Measurements from ENCODE around the gene PPP1R12B. TPM values are rescaled to one million over a fixed set of nuclear protein-coding genes. Genes with fewer than 3 reads are reported as not detected.

Gene PPP1R12B
- total and polyA plus RNA-seq, 4 donors = 4.0 to 31.6 (median 9.7) TPM

DNA sequence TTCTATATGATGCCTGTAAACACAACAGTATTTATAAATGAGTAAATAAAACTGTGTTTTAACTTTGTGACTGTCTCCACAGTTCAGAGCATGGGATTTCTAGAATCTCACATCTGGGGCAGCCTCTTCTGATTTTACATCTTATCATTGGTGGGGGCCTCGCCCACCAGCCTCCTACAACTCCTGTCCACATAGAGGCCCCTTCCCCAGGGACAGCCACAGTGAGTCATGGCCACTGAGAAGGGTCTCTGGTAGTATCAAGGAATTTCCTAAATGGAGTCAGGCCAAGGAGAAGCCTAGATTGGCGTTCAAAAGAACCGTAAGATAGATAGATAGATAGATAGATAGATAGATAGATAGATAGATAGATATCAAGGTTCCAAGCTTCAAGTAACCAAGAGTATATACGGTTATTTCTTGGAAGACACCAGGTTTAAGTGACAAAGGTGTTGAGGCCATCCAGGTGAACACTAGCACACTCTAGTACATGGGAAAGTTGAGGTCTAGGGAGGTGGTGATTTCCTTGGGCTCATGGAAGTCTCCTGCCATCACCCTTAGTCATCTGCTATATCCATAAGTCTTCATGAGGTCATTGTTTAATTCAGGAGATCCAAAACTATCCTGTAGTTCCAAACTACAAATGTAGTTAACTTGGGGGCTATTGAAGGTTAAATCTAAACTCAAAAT is 240.1 kb downstream of the PPP1R12B start:
- H3K4me3 ChIP-seq (ENCODE audit: low read depth in 1 of 3, low read length in 3 of 3) = no peak overlapping the region
- H3K9me3 ChIP-seq (ENCODE audit: control insufficient read depth in 4 of 4, low read length in 3 of 4) = no peaks in the 10 kb centered on the region
- no peaks in the 10 kb centered on the region for H3K27me3 ChIP-seq (ENCODE audit: control insufficient read depth in 4 of 4, insufficient read depth in 4 of 4, low read length in 3 of 4)
- H3K9ac ChIP-seq (ENCODE audit: low read depth in 1 of 2, low read length in 2 of 2) = no peak overlapping the region
- peaks cover 0 to 9% (median under 1%) of the 10 kb centered on the region in 4 donors for H3K36me3 ChIP-seq (ENCODE audit: control insufficient read depth in 4 of 4, insufficient read depth in 3 of 4, low read depth in 1 of 4, low read length in 3 of 4)
- 86% methylated on average over 4 of the region's 4 CpGs for WGBS
- DNase-seq (ENCODE audit: low spot score) = no peak
- peak overlapping the region in 1 of 2 donors; percentile 40 for H3K27ac ChIP-seq (ENCODE audit: low read depth in 1 of 2, low read length in 2 of 2)
- TF ChIP-seq HNF4A (conservative IDR thresholded peaks at IDR 0.05) (no peak), NR2F2 (IDR thresholded peaks at IDR 0.05) (no peak), YY1 (IDR thresholded peaks at IDR 0.05) (no peak), RAD21 (IDR thresholded peaks at IDR 0.05) (no peak), FOXA2 (IDR thresholded peaks at IDR 0.05) (no peak), HNF4G (IDR thresholded peaks at IDR 0.05) (no peak), TAF1 (conservative IDR thresholded peaks at IDR 0.05) (no peak), RXRA (IDR thresholded peaks at IDR 0.05) (no peak), GABPA (IDR thresholded peaks at IDR 0.05 in 1 of 2, conservative IDR thresholded peaks at IDR 0.05 in 1 of 2) (no peak), SP1 (IDR thresholded peaks at IDR 0.05) (no peak)
- TF ChIP-seq, protein P1, sequence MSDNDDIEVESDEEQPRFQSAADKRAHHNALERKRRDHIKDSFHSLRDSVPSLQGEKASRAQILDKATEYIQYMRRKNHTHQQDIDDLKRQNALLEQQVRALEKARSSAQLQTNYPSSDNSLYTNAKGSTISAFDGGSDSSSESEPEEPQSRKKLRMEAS (IDR thresholded peaks at IDR 0.05) = no peak
- TF ChIP-seq, protein P2, sequence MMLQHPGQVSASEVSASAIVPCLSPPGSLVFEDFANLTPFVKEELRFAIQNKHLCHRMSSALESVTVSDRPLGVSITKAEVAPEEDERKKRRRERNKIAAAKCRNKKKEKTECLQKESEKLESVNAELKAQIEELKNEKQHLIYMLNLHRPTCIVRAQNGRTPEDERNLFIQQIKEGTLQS (IDR thresholded peaks at IDR 0.05) = no peak
- H3K4me1 ChIP-seq (ENCODE audit: control insufficient read depth in 4 of 4, insufficient read depth in 4 of 4, low read length in 3 of 4) = peaks cover 0 to 2% (median 0%) of the 10 kb centered on the region in 4 donors

DNA sequence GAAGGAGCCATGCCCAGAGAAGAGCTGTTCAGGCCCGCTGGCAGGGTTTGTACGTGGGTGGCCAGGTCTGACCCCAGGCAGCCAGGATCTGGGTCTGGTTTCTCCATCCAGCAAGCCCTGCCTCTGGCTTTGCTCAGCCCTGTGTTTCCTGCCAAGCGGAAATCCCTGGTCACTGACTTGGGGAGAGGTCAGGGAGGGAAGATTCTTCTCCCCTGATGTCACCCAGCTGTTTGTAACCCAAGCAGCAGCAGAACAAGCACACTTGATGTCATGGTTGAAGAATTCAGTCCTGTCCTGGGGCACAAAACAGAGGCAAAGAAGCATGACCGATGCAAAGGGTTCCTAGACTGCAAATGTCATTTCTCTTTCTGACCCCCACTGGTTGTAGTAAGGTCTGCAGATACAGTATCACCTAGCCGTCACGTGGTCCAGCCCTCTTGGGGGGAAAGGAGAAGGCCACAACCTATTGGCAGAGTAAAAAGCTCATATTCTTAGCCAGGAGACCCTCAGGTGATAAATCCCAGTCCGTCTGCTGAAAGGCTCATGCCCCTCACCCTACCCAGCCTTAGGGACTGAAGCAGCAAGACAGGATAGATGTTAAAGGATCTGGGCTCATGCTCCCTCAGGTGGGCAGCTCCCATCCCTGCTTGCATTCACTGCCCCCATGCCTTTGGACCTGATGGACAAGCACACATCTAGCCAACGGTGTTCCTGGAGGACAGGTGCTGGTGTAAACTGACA is 240.9 kb downstream of the PPP1R12B start:
- H3K4me1 ChIP-seq (ENCODE audit: control insufficient read depth in 4 of 4, insufficient read depth in 4 of 4, low read length in 3 of 4) = peaks cover 0 to 2% (median 0%) of the 10 kb centered on the region in 4 donors
- no peaks in the 10 kb centered on the region for H3K27me3 ChIP-seq (ENCODE audit: control insufficient read depth in 4 of 4, insufficient read depth in 4 of 4, low read length in 3 of 4)
- H3K9ac ChIP-seq (ENCODE audit: low read depth in 1 of 2, low read length in 2 of 2) = no peak overlapping the region

More for the DNA sequence above, 240.9 kb downstream of the PPP1R12B start:
- Histone ChIP-seq H3K36me3 (ENCODE audit: control insufficient read depth in 4 of 4, insufficient read depth in 3 of 4, low read depth in 1 of 4, low read length in 3 of 4) (peaks cover 0 to 7% (median 0%) of the 10 kb centered on the region in 4 donors), H3K4me3 (ENCODE audit: low read depth in 1 of 3, low read length in 3 of 3) (no peak overlapping the region), H3K27ac (ENCODE audit: low read depth in 1 of 2, low read length in 2 of 2) (peak overlapping the region; percentile 40 to 45), H3K9me3 (ENCODE audit: control insufficient read depth in 4 of 4, low read length in 3 of 4) (no peaks in the 10 kb centered on the region)
- DNase-seq (ENCODE audit: low spot score) = no peak
- TF ChIP-seq RXRA (IDR thresholded peaks at IDR 0.05) = peak; percentile 71 to 78
- TF ChIP-seq RAD21 (IDR thresholded peaks at IDR 0.05) = peak in 1 of 2 donors; percentile 48
- TF ChIP-seq, protein P2 (IDR thresholded peaks at IDR 0.05) = peak; percentile 61
- TF ChIP-seq, protein P1 (IDR thresholded peaks at IDR 0.05) = no peak
- TF ChIP-seq EGR1 (IDR thresholded peaks at IDR 0.05; ENCODE audit: low read depth in 2 of 2) = peak in 1 of 2 donors; percentile 56
- TF ChIP-seq YY1 (IDR thresholded peaks at IDR 0.05) = no peak
- peak; percentile 99 for TF ChIP-seq NR2F2 (IDR thresholded peaks at IDR 0.05)
- TF ChIP-seq, protein P3, sequence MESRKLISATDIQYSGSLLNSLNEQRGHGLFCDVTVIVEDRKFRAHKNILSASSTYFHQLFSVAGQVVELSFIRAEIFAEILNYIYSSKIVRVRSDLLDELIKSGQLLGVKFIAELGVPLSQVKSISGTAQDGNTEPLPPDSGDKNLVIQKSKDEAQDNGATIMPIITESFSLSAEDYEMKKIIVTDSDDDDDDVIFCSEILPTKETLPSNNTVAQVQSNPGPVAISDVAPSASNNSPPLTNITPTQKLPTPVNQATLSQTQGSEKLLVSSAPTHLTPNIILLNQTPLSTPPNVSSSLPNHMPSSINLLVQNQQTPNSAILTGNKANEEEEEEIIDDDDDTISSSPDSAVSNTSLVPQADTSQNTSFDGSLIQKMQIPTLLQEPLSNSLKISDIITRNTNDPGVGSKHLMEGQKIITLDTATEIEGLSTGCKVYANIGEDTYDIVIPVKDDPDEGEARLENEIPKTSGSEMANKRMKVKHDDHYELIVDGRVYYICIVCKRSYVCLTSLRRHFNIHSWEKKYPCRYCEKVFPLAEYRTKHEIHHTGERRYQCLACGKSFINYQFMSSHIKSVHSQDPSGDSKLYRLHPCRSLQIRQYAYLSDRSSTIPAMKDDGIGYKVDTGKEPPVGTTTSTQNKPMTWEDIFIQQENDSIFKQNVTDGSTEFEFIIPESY (IDR thresholded peaks at IDR 0.05) = no peak
- TF ChIP-seq FOXA2 (IDR thresholded peaks at IDR 0.05) = no peak
- TF ChIP-seq, protein P4, sequence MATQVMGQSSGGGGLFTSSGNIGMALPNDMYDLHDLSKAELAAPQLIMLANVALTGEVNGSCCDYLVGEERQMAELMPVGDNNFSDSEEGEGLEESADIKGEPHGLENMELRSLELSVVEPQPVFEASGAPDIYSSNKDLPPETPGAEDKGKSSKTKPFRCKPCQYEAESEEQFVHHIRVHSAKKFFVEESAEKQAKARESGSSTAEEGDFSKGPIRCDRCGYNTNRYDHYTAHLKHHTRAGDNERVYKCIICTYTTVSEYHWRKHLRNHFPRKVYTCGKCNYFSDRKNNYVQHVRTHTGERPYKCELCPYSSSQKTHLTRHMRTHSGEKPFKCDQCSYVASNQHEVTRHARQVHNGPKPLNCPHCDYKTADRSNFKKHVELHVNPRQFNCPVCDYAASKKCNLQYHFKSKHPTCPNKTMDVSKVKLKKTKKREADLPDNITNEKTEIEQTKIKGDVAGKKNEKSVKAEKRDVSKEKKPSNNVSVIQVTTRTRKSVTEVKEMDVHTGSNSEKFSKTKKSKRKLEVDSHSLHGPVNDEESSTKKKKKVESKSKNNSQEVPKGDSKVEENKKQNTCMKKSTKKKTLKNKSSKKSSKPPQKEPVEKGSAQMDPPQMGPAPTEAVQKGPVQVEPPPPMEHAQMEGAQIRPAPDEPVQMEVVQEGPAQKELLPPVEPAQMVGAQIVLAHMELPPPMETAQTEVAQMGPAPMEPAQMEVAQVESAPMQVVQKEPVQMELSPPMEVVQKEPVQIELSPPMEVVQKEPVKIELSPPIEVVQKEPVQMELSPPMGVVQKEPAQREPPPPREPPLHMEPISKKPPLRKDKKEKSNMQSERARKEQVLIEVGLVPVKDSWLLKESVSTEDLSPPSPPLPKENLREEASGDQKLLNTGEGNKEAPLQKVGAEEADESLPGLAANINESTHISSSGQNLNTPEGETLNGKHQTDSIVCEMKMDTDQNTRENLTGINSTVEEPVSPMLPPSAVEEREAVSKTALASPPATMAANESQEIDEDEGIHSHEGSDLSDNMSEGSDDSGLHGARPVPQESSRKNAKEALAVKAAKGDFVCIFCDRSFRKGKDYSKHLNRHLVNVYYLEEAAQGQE (IDR thresholded peaks at IDR 0.05) = peak; percentile 18
- TF ChIP-seq JUND (IDR thresholded peaks at IDR 0.05) = peak; percentile 96 to 97
- TF ChIP-seq GABPA (IDR thresholded peaks at IDR 0.05 in 1 of 2, conservative IDR thresholded peaks at IDR 0.05 in 1 of 2) = no peak
- TF ChIP-seq TAF1 (conservative IDR thresholded peaks at IDR 0.05) = no peak
- TF ChIP-seq HNF4G (IDR thresholded peaks at IDR 0.05) = no peak
- no peak for TF ChIP-seq HNF4A (conservative IDR thresholded peaks at IDR 0.05)
- TF ChIP-seq CTCF (IDR thresholded peaks at IDR 0.05; ENCODE audit: low read depth, low read length, missing input control) = no peak
- no peak for TF ChIP-seq FOXA1 (IDR thresholded peaks at IDR 0.05)
- peak; percentile 75 for TF ChIP-seq SP1 (IDR thresholded peaks at IDR 0.05)
- 73% methylated on average over 8 of the region's 8 CpGs for WGBS

All from liver (tissue), 9 donors.